ENCODE results near the gene ABCC12.

DNA sequence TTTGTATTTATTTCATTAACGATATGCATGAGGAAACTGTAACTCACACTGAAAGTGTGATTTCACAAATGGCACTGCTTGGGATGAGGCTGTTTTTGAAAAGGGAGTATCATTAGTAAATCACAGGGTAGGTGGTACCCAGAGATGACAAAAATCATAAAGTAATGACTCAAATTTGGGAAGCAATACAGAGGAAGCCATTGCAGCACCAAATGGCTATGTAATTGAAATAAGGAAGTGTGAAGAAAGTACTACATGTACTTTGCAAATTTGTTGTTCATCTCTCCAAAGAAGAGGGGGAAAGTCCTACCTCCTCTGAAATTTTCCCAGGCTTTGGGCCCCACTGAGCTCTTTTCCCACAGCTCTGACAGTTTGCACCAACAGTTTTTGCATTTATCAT lies 12.3 kb upstream of the ABCC12 start:
- TF ChIP-seq, protein P1, sequence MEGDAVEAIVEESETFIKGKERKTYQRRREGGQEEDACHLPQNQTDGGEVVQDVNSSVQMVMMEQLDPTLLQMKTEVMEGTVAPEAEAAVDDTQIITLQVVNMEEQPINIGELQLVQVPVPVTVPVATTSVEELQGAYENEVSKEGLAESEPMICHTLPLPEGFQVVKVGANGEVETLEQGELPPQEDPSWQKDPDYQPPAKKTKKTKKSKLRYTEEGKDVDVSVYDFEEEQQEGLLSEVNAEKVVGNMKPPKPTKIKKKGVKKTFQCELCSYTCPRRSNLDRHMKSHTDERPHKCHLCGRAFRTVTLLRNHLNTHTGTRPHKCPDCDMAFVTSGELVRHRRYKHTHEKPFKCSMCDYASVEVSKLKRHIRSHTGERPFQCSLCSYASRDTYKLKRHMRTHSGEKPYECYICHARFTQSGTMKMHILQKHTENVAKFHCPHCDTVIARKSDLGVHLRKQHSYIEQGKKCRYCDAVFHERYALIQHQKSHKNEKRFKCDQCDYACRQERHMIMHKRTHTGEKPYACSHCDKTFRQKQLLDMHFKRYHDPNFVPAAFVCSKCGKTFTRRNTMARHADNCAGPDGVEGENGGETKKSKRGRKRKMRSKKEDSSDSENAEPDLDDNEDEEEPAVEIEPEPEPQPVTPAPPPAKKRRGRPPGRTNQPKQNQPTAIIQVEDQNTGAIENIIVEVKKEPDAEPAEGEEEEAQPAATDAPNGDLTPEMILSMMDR (IDR thresholded peaks at IDR 0.05), result no peak
- TF ChIP-seq MAFK (IDR thresholded peaks at IDR 0.05; ENCODE audit: partially characterized antibody), result no peak

All from A549 (cell line).